Smooth muscle cell (in vitro differentiated cells): Measurements from ENCODE around the gene RGS18. TPM values are rescaled to one million over a fixed set of nuclear protein-coding genes. Genes with fewer than 3 reads are reported as not detected.

Experiments used
- DNase-seq: peaks from one replicate; lab custom pipeline; 2025; ENCODE audit not compliant: unreplicated experiment; lab: John Stamatoyannopoulos, UW
- H2AFZ ChIP-seq: fragments of 200-600 bp; sonication (generic); 2 replicates; pipeline ENCODE4 v1.6.0; 2016; ENCODE audit warnings: antibody characterized with exemption, low read depth, mild to moderate bottlenecking
- H3F3A ChIP-seq: fragments of 200-600 bp; sonication (generic); 2 replicates; pipeline ENCODE4 v1.6.0; 2017; ENCODE audit warnings: antibody characterized with exemption, low read depth
- H3K27ac ChIP-seq: fragments of 200-600 bp; sonication (generic); 2 replicates; pipeline ENCODE4 v1.5.1; 2016; ENCODE audit warnings: low read depth, mild to moderate bottlenecking
- H3K27me3 ChIP-seq: fragments of 200-600 bp; sonication (generic); 2 replicates; pipeline ENCODE4 v1.6.1; 2016; ENCODE audit warnings: low read depth, mild to moderate bottlenecking
- H3K36me3 ChIP-seq: fragments of 200-600 bp; sonication (generic); 2 replicates; pipeline ENCODE4 v1.5.1; 2016; ENCODE audit warnings: low read depth
- H3K4me1 ChIP-seq: fragments of 200-600 bp; sonication (generic); 2 replicates; pipeline ENCODE4 v1.5.1; 2016; ENCODE audit warnings: low read depth
- H3K4me2 ChIP-seq: fragments of 200-600 bp; sonication (generic); 2 replicates; pipeline ENCODE4 v1.6.0; 2016; ENCODE audit warnings: mild to moderate bottlenecking
- H3K4me3 ChIP-seq: fragments of 200-600 bp; sonication (generic); 2 replicates; pipeline ENCODE4 v1.5.1; 2016; ENCODE audit warnings: mild to moderate bottlenecking
- H3K79me2 ChIP-seq: fragments of 200-600 bp; sonication (generic); 2 replicates; pipeline ENCODE4 v1.6.0; 2016; ENCODE audit warnings: low read depth, mild to moderate bottlenecking
- H3K9ac ChIP-seq: fragments of 200-600 bp; sonication (generic); 2 replicates; pipeline ENCODE4 v1.6.0; 2016; ENCODE audit warnings: low read depth
- H3K9me3 ChIP-seq: fragments of 200-600 bp; sonication (generic); replicated peaks from 2 replicates; pipeline ENCODE4 v1.5.1; 2016; ENCODE audit warnings: low read depth
- H4K20me1 ChIP-seq: fragments of 200-600 bp; sonication (generic); 2 replicates; pipeline ENCODE4 v1.6.0; 2016; ENCODE audit warnings: low read depth
- WGBS: methylation state at CpG from one replicate; pipeline ENCODE4 v1.1.7; 2016; ENCODE audit warnings: low lambda C conversion rate; 5-methylcytosine and 5-hydroxymethylcytosine counted together
- polyA plus RNA-seq: library from polyadenylated mRNA; unstranded; fragments of >200 nt; fragmentation: Nextera tagmentation; extraction: Ambion mirVana; gene quantifications from 2 replicates; pipeline ENCODE4 v1.2.1, GENCODE V29; 2016
- total RNA-seq: library from RNA; depleted of rRNA; stranded (reverse); fragments of >200 nt; gene quantifications from 2 replicates; pipeline ENCODE4 v1.2.3, GENCODE V29; 2014
- TF ChIP-seq, protein P1 (sequence below): fragments of 200-600 bp; sonication (generic); IDR thresholded peaks from 2 replicates; pipeline ENCODE4 v1.5.1; 2017; ENCODE audit warnings: borderline replicate concordance, mild to moderate bottlenecking, antibody characterized with exemption; ENCODE audit not compliant: insufficient read depth, poor library complexity, severe bottlenecking

Gene RGS18
- total and polyA plus RNA-seq, 2 experiments from 2014 or later: not detected

GRCh38 chr1:192119701-192120100 lies 38.6 kb upstream of the RGS18 start:
- H3K4me2 ChIP-seq: no peak overlapping the region
- no peaks in the 10 kb centered on the region for H3K27me3 ChIP-seq
- TF ChIP-seq, protein P1, sequence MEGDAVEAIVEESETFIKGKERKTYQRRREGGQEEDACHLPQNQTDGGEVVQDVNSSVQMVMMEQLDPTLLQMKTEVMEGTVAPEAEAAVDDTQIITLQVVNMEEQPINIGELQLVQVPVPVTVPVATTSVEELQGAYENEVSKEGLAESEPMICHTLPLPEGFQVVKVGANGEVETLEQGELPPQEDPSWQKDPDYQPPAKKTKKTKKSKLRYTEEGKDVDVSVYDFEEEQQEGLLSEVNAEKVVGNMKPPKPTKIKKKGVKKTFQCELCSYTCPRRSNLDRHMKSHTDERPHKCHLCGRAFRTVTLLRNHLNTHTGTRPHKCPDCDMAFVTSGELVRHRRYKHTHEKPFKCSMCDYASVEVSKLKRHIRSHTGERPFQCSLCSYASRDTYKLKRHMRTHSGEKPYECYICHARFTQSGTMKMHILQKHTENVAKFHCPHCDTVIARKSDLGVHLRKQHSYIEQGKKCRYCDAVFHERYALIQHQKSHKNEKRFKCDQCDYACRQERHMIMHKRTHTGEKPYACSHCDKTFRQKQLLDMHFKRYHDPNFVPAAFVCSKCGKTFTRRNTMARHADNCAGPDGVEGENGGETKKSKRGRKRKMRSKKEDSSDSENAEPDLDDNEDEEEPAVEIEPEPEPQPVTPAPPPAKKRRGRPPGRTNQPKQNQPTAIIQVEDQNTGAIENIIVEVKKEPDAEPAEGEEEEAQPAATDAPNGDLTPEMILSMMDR: no peak
- H4K20me1 ChIP-seq: no peaks in the 10 kb centered on the region
- H3F3A ChIP-seq: no peaks in the 10 kb centered on the region
- no peak overlapping the region for H3K9ac ChIP-seq
- DNase-seq: no peak
- no peaks in the 10 kb centered on the region for H3K9me3 ChIP-seq
- no peak overlapping the region for H3K4me3 ChIP-seq
- H3K27ac ChIP-seq: no peak overlapping the region
- H2AFZ ChIP-seq: no peak overlapping the region
- WGBS: 91% methylated on average over 2 of the region's 2 CpGs
- no peaks in the 10 kb centered on the region for H3K36me3 ChIP-seq
- H3K79me2 ChIP-seq: no peaks in the 10 kb centered on the region
- no peaks in the 10 kb centered on the region for H3K4me1 ChIP-seq

- no peak for DNase-seq
- H3K27me3 ChIP-seq: no peaks in the 10 kb centered on the region
These were observed 35.6 kb upstream of the RGS18 start for GRCh38 chr1:192122668-192123067.

DNA sequence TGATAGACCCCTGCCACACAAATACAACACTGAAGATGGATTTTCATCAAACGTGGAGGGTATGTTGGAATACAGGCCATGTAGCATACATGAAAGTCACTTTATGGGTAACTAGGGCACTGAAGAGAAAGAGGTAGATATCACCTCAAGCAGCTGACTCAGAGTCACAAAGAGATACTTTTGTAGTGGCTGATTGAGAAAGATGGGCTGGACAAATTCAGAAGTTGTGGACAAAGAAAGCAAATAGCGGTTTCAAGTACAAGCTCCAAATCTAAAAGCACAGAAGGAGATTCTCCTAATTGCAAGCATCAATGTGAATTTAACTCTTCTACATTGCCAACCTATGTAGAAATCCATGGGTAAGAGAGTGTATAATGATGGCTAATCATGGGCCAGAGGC lies 35.0 kb upstream of the RGS18 start:
- Histone ChIP-seq H3K9me3 (no peaks in the 10 kb centered on the region), H3F3A (no peaks in the 10 kb centered on the region), H4K20me1 (no peaks in the 10 kb centered on the region), H3K4me3 (no peak overlapping the region), H3K27me3 (no peaks in the 10 kb centered on the region), H3K9ac (no peak overlapping the region), H3K79me2 (no peaks in the 10 kb centered on the region), H3K4me1 (no peaks in the 10 kb centered on the region), H2AFZ (no peak overlapping the region), H3K4me2 (no peak overlapping the region), H3K27ac (no peak overlapping the region), H3K36me3 (no peaks in the 10 kb centered on the region)
- TF ChIP-seq, protein P1: no peak
- 96% methylated on average over 2 of the region's 2 CpGs for WGBS
- no peak for DNase-seq

More at GRCh38 chr1:192122668-192123067, 35.6 kb upstream of the RGS18 start:
- H3K4me2 ChIP-seq: no peak overlapping the region
- no peak overlapping the region for H3K9ac ChIP-seq
- H3K9me3 ChIP-seq: no peaks in the 10 kb centered on the region
- H3K36me3 ChIP-seq: no peaks in the 10 kb centered on the region
- H4K20me1 ChIP-seq: no peaks in the 10 kb centered on the region
- no peaks in the 10 kb centered on the region for H3K79me2 ChIP-seq
- TF ChIP-seq, protein P1: no peak
- no peaks in the 10 kb centered on the region for H3F3A ChIP-seq
- no peaks in the 10 kb centered on the region for H3K4me1 ChIP-seq
- H2AFZ ChIP-seq: no peak overlapping the region
- no peak overlapping the region for H3K27ac ChIP-seq
- no peak overlapping the region for H3K4me3 ChIP-seq

DNA sequence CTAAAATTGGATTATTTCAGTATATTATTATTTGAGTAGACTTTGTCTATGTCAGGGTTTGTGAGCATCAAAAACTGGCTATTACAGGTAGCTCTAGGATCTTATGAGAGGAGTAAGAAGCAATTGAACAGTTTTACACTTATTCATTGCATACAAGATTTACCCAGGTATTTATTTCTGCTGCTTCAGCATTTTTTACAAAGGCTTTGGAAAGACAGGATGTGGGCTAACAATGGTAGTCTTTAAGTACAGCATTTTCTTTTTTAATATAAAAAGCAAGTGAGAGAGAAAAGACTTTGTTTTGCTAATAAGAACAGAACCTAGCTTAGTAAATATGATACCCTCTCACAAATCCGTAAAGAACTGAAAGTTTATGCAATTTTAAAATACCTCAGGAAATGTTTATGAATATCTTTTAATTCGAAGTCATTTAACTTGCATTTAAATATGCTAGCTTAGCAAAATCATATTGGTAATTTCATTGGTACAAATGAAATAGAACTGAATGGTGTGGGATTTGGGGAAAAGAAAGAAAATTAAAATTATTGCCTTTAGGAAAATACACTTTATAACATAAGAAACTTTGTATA lies 32.1 kb upstream of the RGS18 start:
- Histone ChIP-seq H3K36me3 (no peaks in the 10 kb centered on the region), H3K79me2 (no peaks in the 10 kb centered on the region), H3K4me1 (no peaks in the 10 kb centered on the region), H3K9me3 (no peaks in the 10 kb centered on the region), H2AFZ (no peak overlapping the region), H3K4me3 (no peak overlapping the region), H3K27ac (no peak overlapping the region), H4K20me1 (no peaks in the 10 kb centered on the region), H3F3A (no peaks in the 10 kb centered on the region), H3K9ac (no peak overlapping the region), H3K27me3 (no peaks in the 10 kb centered on the region), H3K4me2 (no peak overlapping the region)
- 57% methylated on average over 2 of the region's 2 CpGs for WGBS
- DNase-seq: no peak
- TF ChIP-seq, protein P1: no peak
